ENCODE results near the gene NUP93. TPM values are rescaled to one million over a fixed set of nuclear protein-coding genes. Genes with fewer than 3 reads are reported as not detected.

The NUP93 gene
- polyA plus RNA-seq, 1 donor from 2014 or later, result 237 TPM

- Histone ChIP-seq H3K27me3 (ENCODE audit: insufficient read depth, low read depth, low read length) (no peaks in the 10 kb centered on the region), H2AFZ (ENCODE audit: low read depth, low read length) (no peak overlapping the region), H3K4me3 (ENCODE audit: low read length) (no peak overlapping the region), H3K79me2 (replicated peaks; ENCODE audit: insufficient read depth, low read length) (no peaks in the 10 kb centered on the region), H4K20me1 (ENCODE audit: insufficient read depth) (no peaks in the 10 kb centered on the region), H3F3A (ENCODE audit: insufficient read depth, low read length, poor library complexity, severe bottlenecking) (no peaks in the 10 kb centered on the region), H3K36me3 (ENCODE audit: insufficient read depth, low read length) (peaks cover 8% of the 10 kb centered on the region), H3K9ac (ENCODE audit: low read length) (no peak overlapping the region), H3K9me2 (ENCODE audit: insufficient read depth, low read length) (no peaks in the 10 kb centered on the region), H3K4me2 (ENCODE audit: low read length) (no peak overlapping the region), H3K27ac (ENCODE audit: low read length) (no peak overlapping the region), H3K9me3 (ENCODE audit: low read length) (no peaks in the 10 kb centered on the region)
- TF ChIP-seq CTCF (IDR thresholded peaks at IDR 0.05; ENCODE audit: poor library complexity, severe bottlenecking) (no peak), MXI1 (conservative IDR thresholded peaks at IDR 0.05; ENCODE audit: poor library complexity, severe bottlenecking) (no peak), SMC3 (conservative IDR thresholded peaks at IDR 0.05; ENCODE audit: poor library complexity) (no peak), EZH2 (IDR thresholded peaks at IDR 0.05; ENCODE audit: borderline replicate concordance, insufficient read depth, low read length, poor library complexity, severe bottlenecking) (no peak), TAF1 (IDR thresholded peaks at IDR 0.05; ENCODE audit: low read depth) (no peak), REST (IDR thresholded peaks at IDR 0.05; ENCODE audit: borderline replicate concordance) (no peak), EP300 (conservative IDR thresholded peaks at IDR 0.05; ENCODE audit: poor library complexity, severe bottlenecking) (no peak), POLR2AphosphoS5 (IDR thresholded peaks at IDR 0.05) (no peak), RAD21 (conservative IDR thresholded peaks at IDR 0.05) (no peak)
Measured at GRCh38 chr16:56817938-56818337, 88.0 kb downstream of the NUP93 start.

GRCh38 chr16:56823081-56823733, 93.3 kb downstream of the NUP93 start:
- TF ChIP-seq SMC3 (conservative IDR thresholded peaks at IDR 0.05; ENCODE audit: poor library complexity) (no peak), RAD21 (conservative IDR thresholded peaks at IDR 0.05) (no peak), EZH2 (IDR thresholded peaks at IDR 0.05; ENCODE audit: borderline replicate concordance, insufficient read depth, low read length, poor library complexity, severe bottlenecking) (no peak), TAF1 (IDR thresholded peaks at IDR 0.05; ENCODE audit: low read depth) (no peak), MXI1 (conservative IDR thresholded peaks at IDR 0.05; ENCODE audit: poor library complexity, severe bottlenecking) (no peak), REST (IDR thresholded peaks at IDR 0.05; ENCODE audit: borderline replicate concordance) (no peak), EP300 (conservative IDR thresholded peaks at IDR 0.05; ENCODE audit: poor library complexity, severe bottlenecking) (no peak), CTCF (IDR thresholded peaks at IDR 0.05; ENCODE audit: poor library complexity, severe bottlenecking) (no peak), POLR2AphosphoS5 (IDR thresholded peaks at IDR 0.05) (no peak)
- no peak overlapping the region for H3K4me3 ChIP-seq (ENCODE audit: low read length)

More at GRCh38 chr16:56823081-56823733, 93.3 kb downstream of the NUP93 start:
- no peaks in the 10 kb centered on the region for H3K9me3 ChIP-seq (ENCODE audit: low read length)
- no peak overlapping the region for H3K27ac ChIP-seq (ENCODE audit: low read length)
- H3K9me2 ChIP-seq (ENCODE audit: insufficient read depth, low read length), result no peaks in the 10 kb centered on the region
- peaks cover 8% of the 10 kb centered on the region for H3K36me3 ChIP-seq (ENCODE audit: insufficient read depth, low read length)
- H4K20me1 ChIP-seq (ENCODE audit: insufficient read depth), result no peaks in the 10 kb centered on the region
- no peaks in the 10 kb centered on the region for H3F3A ChIP-seq (ENCODE audit: insufficient read depth, low read length, poor library complexity, severe bottlenecking)
- no peak overlapping the region for H3K9ac ChIP-seq (ENCODE audit: low read length)
- no peaks in the 10 kb centered on the region for H3K79me2 ChIP-seq (replicated peaks; ENCODE audit: insufficient read depth, low read length)
- H2AFZ ChIP-seq (ENCODE audit: low read depth, low read length), result no peak overlapping the region
- no peak overlapping the region for H3K4me2 ChIP-seq (ENCODE audit: low read length)
- no peaks in the 10 kb centered on the region for H3K27me3 ChIP-seq (ENCODE audit: insufficient read depth, low read depth, low read length)
